Measurements from ENCODE around the gene GCNT2.

The GCNT2 gene

DNA sequence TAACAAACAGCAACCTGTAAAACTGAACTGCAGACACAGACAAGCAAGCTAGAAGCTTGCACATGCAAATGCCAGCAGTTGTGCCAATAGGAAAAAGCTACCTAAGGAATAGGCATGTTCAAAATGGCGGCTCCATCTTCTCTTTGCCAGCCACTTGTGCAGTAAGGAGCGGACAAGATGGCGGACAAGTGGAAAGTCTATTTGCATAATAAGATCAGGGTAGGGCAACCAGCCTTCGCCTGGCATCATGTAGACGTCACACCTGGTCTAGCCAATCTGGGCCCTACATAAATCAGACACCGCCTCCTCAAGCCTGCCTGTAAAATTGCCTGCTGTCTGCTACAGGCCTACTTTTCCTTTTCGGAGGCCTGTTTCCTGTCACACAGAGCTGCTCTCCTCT is 155.3 kb downstream of the GCNT2 start:
- no peak for DNase-seq

DNA sequence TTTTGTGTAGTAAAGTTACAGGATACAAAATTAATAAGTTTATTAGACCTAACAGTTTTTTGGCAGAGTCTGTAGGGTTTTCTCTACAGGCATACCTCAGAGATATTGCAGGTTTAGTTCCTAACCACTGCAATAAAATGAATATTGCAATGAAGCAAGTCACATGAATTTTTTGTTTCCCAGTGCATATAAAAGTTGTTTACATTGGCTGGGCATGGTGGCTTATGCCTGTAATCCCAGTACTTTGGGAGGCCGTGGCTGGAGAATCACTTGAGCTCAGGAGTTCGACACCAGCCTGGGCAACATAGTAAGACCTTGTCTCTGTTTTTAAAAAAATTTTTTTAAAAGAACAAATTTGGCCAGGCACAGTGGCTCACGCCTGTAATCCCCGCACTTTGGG is 157.3 kb downstream of the GCNT2 start:
- DNase-seq = no peak

All from activated CD4-positive, alpha-beta T cell treated with anti-CD3 and anti-CD28 coated beads for 1 hour (primary cell).